ENCODE results near the gene PGM5.
"Not testable (repeated sequence)": the region's sequence is repeated elsewhere in the genome, so short reads cannot be mapped to it uniquely, and the experiment has no call there.

The PGM5 gene

DNA sequence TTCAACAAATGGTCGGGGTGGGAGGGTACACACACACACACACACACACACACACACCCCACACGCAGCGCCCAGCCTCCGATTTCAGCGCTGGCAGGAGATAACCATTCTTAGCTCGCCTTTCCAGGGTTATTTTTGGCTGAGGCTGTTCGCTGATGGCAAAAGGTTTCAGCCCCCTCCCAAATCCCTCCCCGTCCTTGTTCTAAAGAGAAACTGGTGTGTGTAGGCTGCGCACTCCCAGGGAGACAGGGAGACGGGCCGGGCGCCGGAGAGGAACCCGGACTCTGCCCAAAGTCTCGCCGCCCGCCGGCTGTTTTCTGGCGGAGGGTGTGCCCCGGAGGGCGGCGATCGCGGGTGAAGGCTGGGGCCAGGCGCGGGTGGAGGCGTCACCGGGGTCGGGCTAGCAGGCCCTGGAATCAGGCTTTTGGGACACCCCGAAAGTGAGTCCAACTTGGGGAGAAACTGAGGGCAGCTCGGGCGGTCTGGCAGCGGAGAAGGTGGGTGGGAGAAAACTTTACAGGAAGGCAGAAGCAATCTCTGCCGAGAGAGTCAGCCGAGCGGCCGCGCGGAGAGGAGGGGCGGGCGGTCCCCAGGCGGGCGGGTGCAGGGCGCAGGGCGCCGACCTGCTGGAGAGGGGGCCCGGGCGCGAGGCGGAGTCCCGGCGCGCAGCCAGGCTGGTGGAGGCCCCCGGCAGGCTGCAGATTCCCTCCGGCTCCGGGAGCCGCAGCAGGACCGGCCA lies at the start of gene PGM5:
Gene PGM5, plus strand, starts transcription at position 232 of the 739 bp plus-strand sequence. CDS start 517 bp downstream, outside the sequence.
- DNase-seq: not testable (repeated sequence)

DNA sequence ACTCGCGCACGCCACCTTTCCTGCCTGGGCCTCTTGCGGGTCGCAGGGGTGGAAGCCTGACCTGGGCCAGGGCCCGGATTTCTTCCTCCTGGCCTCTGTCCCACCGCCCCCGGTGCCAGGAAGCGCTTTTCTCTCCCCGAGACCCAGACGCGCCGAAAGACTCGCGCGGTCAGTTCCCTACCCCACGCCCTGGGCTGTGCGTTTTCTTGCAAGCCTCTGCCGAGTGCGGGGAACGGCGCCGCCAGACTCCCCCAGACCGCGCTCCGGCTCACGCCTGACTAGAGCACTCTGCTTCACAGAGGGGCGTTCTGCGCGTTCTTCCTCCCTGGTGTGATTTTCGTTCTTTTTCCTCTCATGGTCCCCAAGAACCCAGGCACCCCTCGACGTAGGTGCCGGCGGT lies 49.3 kb upstream of the PGM5 start:
- DNase-seq: not testable (repeated sequence)

DNA sequence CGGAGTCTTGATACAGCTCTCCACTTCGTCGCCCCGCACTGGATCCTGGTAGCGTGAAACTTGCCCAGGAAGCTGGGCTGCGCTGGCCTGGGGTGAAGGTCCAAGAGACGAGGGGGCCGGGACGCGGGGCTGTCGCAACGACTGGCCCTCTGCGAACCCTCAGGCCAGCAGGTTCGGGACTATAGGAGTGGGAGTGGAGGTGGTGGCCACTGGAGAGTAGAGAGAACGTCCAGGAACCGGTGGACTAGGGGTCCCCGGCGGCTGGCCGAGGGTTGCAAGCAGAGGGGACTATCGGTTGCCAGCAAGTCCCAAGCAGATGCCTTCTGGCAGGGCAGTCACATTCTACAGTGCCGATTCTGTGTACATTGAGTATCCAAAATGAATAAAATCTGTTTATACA lies 48.8 kb upstream of the PGM5 start:
- DNase-seq: not testable (repeated sequence)

DNA sequence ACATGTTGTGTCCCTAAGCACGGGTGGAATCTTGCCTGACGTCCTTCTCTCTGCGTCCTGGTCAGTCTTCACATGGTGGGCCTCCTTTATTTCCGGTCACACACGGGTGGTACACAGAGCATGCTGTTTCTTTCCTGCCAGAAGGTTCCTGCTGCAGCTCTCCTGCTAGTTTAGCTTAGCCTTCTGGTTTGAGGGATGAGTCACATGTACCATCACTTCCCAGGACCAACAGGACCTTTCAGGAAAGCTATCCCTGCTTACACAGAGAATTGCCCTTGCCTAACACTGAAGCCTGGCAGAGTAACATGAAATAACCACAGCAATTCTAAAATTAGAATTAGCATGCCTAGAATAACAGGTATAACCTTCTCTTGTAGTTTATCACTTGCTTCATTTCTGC lies 45.2 kb upstream of the PGM5 start:
- not testable (repeated sequence) for DNase-seq

DNA sequence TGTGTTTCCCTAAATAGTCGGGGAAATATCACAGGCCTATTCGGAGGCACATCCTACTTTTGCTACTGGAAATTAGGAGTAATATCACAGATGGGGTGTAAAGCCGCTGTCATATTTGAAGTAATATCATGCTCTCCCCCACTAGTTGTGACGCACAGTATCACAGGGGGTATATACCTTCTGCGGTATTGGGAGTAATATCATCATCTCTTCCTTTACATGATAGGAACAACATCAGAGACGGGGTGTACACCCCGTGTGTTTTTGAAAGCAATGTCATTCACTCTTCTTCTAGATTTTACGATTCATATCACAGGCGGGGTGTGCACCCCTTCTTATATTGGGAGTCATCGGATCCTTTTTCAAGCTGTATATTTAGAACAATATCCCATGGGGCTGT lies 38.2 kb upstream of the PGM5 start:
- not testable (repeated sequence) for DNase-seq

DNA sequence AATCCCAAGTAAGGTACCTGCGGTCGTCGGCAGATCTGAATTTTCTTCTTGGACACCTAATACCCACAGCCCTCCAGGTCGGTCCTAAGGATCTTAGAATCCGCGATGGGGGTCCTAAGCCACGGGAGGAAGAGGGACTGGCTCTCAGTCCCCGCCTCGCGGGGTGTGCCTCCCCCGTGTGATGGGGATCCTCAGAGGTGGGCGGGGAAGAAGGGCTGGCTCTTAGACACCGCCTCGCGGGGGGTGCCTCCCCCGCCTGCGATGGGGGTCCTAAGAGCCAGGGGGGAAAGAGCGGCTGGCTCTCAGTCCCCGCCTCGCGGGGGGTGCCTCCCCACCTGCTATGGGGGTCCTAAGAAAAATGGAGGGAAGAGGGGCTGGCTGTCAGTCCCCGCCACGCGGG lies 32.7 kb upstream of the PGM5 start:
- DNase-seq: not testable (repeated sequence)

DNA sequence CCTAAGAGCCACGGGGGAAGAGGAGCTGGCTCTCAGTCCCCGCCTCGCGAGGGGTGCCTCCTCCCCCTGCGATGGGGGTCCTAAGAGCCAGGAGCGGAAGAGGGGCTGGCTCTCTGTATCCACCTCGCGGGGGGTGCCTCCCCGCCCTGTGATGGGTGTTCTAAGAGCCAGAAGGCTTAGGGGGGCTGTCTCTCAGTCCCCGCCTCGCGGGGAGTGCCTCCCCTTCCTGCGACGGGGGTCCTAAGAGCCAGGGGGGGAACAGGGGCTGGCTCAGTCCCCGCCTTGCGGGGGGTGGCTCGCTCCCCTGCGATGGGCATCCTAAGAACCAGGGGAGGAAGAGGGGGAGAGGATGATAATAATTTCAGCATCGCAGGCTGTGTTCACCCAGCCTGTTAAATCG lies 31.9 kb upstream of the PGM5 start:
- not testable (repeated sequence) for DNase-seq

DNA sequence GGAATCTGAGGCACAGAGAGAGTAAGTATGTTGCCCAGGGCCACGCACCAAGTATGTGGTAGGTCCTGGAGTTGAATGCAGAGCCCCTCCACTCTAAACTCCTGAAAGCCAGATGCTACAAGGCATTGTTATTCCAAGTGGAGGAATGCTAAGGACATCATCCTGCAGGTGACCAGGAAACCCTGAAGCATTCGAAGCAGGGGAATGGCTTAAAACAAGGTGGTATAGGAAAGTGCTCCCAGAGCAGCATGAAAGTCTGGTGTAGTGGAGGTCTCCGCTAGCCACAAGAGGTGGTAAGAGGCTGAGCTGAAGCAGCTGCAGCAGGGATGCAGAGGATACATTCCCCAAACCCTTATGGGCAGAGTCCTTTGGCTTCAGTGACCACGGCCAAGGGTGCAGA lies 27.3 kb upstream of the PGM5 start:
- DNase-seq: not testable (repeated sequence)

DNA sequence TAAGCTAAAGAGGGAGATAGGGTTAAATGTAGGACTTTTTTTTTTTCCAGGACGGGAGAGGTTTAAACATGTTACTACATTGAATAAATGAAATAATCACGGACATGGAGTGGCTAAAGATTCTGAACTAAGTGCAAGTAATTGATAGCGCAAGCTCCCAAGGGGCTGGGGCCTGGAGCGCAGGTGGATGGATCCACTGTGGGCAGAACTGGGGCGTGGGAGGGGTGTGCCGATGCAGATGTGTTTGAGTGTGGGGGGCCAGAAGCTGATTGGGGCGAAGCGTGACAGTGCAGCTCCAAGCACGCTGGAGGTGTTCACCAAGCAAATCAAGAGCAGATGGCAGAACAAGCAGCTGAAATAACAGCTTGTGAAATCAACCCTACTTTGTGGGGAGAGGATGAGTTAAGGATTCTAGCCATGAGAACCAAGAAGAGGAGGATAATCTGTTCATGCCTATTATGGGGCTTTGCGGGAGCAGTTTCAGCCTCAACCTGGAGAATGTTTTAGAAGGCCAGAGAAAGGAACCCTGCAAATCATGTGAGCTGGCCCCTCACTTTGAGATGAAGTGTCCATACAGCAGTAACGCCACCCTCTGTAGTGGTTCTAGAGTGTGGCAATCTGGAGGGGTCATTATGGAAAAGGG lies 25.8 kb upstream of the PGM5 start:
- not testable (repeated sequence) for DNase-seq

DNA sequence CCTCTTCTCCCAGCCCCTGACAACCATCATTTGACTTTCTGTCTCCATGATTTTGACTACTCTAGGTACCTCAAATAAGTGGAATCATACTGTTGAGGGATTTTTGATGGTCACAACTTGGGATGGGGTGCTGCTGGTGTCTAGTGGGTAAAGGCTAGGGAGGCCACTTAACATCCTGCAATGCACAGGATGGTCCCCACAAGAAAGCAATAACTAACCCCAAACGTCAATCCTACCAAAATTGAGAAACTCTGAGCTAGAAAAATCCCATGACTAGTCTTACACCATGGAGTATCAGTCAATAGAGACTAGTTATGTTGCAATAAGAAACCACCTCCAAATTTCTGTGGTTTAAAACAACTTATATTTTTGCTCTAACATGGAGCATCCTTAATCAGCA lies 24.3 kb upstream of the PGM5 start:
- DNase-seq: not testable (repeated sequence)

DNA sequence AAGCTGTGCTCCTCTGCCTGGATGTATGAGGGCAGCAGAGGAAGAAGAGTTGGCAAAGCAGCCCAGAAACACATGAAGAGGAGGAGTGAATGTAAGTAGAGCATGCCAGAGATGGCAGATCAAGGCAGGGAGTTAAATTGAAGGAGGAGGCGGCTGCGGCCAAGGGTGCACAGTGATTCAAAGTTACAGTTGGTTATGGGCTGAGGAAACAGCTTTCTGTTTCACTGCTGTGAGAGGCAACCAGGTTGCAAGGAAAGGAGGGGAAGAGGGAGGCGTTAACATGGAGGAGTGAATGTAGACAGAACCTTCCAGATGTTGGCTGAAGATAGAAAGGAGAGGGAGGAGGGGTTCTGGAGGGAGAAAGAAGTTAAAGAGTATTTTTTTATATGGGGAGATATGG lies 20.5 kb upstream of the PGM5 start:
- not testable (repeated sequence) for DNase-seq

DNA sequence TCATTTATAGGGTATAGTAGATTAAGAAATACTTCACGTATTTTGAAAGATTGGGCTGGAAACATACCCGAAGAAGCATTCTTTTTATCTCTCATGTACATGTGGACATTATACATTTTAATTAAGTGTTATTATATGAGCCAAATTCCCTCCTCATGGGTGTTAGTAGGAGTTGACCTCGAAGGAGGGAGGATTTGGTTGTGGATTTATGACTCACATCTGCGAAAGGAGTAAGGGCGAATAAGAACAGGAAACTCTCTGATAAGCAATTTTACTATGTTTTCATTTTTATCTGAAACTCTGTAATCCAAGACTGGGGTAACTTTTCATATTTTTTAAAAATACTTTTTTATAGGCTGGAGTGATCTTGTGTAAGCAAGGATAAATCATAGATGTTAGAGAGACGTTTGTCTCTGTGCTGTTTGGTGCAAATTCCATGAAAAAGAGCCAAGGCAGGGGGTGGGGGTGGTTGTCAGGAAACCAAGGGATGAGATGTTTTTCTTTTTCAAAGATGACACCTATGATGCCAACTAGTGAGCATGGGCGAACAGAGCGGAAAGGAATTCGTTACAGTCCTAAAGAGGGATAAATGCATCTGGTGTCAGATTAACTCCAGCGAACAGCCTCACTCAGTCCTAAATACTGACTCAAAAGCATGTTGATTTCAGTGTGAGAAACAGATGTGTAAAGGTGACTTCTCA lies 19.6 kb upstream of the PGM5 start:
- DNase-seq: not testable (repeated sequence)

DNA sequence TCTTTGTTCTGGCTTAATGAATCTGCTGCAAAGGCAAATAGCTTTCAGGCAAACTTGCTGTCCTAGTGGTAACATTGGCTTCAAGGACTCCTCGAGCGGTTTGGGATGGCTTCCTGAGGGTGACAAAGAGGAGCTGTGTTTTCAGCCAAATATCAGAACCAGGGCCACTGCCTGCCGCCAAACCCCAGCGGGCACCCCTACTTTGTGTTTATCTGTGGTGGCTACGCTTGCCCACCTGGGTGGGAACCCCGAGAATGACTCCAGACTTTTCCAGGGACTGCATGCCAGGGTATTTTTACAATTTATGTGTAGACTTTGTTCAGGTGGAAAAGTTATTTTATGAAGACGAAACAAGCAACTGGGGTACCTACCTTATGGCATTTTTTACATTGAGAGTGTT lies 18.4 kb upstream of the PGM5 start:
- DNase-seq: not testable (repeated sequence)

DNA sequence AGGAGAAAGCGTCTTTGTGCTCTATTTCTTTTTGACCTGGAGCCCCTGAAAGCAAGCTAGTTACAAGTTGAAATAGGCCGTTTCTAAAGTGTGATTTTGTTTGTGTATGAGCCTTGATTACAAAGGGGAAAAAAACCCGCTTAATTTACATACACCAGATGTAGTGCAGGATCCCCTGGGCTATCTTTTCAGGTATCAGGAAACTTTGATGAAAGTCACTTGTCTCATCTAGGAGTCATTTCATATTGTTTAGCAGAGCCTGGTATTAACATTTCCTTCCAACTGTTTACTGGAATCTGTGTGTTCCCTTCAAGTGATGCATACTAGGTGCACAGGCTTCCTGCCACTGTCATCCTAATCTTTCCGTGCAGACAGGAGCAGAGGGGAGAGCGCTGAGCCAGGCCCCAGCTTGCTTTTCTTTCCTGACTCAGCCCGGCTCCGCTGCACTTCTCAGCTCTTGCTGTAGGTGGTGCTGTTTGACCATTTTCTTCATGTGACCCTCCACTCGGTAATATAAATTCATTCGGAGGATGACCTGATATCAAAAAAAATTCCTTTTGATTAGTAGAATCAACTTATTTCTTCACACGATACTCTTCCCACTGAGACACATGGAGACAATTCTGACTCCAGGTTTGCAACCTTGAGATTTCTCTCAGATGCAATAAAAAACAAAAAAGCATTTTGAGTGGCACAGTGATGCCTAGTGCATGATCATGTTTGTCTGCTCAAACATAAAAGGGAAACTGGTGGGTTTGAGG lies 14.0 kb upstream of the PGM5 start:
- not testable (repeated sequence) for DNase-seq

DNA sequence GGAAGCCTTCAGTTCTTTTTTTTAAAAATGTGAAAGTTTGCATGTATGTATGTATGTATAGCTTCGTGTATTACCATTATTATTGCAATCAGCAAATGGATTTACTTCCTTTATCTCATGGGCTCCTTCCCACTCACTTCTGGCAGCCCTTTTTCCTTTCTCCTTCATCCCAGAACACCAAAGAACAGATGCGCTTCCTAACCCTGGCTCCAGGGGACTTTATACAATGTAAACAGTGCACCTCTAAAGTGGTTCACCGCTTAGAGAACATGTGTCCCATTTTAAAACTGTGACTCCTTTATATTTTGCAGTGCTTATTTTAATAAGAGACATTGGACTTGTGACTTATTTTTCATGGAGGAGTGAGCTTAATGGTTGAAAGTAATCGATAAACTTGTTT lies 13.2 kb upstream of the PGM5 start:
- not testable (repeated sequence) for DNase-seq

DNA sequence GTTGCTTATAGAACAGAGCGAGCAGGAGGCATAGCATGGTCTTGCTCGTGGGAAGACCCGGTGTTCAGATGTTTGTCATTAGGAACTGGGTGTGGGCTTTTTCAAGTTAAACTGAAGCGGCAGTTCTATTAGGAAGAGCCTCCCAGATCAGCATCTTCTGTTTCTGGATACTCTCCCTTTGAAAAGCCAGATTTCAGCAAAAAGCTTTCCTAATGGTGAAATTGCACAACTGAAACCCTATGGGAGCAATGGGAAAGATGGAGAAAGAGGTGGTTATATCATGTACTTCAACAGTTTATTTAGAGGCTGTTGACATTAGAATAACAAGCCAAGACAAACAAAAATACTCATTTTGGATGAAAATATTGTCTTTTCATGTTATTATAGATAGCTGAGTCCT lies 12.4 kb upstream of the PGM5 start:
- DNase-seq: not testable (repeated sequence)

DNA sequence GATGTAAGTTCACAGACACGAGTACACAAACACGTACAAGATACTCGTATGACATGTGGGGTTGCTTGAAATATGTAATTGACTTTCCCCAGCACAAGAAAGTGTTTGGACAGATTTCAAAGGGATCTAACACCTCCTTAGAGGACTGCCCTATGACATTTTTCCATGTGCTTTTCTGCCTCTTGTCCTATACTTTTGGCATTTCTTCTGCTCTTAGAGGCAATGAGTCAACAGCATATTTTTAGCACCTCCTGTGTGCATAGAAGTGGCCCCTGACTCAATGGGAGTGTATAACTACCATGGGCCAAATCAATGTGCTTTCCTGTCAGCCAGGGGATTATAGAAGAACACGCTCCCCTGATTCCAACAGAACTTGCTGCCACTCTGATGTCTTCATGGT lies 4.7 kb upstream of the PGM5 start:
- not testable (repeated sequence) for DNase-seq

DNA sequence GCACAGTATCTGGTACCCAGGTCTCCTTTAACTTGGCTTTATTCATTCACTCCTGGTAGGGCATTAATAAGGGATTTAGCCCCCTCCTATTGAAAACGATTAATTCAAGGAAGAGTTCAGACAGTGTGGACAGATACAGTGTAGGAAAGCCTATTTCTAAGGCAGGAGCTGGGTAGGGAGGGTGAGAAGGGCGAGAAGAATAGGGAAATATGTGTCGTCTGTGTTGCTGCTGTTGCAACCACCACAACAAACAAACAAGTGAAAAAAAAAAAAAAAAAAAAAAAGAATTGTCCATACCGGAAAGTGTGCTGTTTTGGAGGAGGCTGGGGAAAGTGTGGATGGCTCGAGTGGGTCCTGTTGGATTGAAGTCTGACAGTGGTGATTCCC lies 425 bp upstream of the PGM5 start:
- DNase-seq: not testable (repeated sequence)

DNA sequence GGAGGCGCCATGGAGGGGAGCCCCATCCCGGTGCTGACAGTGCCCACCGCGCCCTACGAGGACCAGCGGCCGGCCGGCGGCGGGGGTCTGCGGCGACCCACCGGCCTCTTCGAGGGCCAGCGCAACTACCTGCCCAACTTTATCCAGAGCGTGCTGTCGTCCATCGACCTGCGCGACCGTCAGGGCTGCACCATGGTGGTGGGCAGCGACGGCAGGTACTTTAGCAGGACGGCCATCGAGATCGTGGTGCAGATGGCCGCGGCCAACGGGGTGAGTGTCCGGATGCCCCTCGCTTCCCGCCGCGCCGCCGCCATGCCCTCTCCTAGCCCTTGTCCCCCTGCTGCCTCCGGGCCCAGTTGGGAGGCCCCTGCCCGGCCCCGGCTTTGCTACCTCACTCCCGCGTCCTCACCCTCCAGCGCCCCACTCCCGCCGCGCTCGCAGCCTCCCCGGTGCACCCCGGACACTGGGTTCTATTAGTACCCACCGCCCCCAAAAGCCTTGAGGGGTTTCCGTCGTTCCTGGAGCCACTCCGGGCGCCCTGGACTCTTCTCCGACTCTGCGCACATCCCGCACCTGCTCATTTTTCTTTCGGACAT lies 806 bp downstream of the PGM5 start:
- DNase-seq: not testable (repeated sequence)

DNA sequence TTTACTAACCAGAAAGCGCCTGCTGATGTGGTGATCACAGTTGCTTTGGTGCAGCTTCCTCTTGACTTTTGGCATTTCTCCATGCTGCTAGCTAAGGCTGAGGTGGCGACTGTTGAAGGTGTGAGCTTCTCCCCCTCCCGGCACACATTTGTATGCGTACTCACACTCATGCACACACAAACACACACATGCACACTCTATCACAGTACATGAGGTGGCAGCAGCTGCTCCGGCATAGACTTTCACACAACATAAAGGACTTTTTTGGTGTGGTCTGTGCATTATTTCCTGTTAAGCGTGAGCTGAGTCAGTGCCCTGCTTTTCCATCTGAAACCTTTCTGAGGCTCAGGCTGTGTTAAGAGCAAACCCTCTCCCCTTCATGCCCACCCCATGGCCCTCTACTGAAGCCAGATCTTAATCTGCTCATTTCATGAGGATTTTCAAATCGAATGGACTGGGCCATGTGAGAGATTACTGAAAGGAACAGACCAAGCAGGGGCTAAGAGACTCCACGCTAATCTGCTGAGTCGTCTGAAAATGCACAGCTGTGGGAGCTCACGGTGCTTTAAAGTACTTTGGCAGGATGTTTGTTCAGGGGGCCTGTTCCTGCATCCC lies 10.6 kb downstream of the PGM5 start:
- DNase-seq: not testable (repeated sequence)

DNA sequence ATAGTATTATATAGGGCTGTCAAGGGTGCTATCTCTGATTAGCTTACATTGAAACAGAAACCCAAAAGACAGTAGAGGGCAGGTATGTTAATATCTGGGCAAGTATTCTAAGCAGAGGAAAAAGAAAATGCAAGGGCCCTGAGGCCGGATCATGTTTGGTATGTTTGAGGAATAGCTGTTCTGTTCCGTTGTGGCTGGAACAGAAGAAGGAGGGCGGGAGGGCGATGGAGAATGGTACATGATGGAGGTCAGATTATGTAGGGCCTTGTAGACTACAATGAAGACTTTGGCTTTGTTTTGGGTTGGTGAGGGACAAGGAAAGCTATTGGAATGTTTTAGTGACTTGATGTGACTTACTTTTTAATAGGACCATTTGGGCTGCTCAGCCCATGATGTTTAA lies 19.4 kb downstream of the PGM5 start:
- DNase-seq: not testable (repeated sequence)

DNA sequence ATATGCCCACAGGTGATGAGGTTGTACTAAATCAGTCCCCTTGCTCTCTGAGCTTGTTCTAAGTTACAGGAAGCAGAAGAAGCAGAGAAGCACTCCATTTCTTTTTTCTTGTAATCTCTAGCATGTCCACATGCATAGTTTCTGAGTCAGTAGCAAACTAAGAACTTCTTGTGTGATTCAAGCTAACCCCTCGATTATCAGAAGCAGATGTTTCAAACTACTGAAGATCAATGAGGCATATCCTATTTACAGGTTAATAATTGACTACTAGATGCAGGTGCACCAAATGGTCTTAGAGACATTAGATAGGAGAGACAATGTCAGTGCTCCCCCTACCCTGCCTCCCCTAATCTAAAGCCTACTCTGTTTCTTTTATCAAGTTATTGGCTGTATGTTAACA lies 21.3 kb downstream of the PGM5 start:
- not testable (repeated sequence) for DNase-seq
